ENCODE measurements around the gene DLX5. TPM values are rescaled to one million over a fixed set of nuclear protein-coding genes. Genes with fewer than 3 reads are reported as not detected.

DLX5 gene
- total and polyA plus RNA-seq, 9 donors = 0.12 to 2.1 (median 0.26) TPM; not detected in 2

GRCh38 chr7:97018126-97018601 lies 6.5 kb downstream of the DLX5 start:
- H3K4me1 ChIP-seq (ENCODE audit: control insufficient read depth, insufficient read depth, low read length) = peaks cover 31% of the 10 kb centered on the region
- H3K27ac ChIP-seq (ENCODE audit: low read length) = no peak overlapping the region
- peaks cover 89% of the 10 kb centered on the region for H3K27me3 ChIP-seq (ENCODE audit: control insufficient read depth, insufficient read depth, low read length)
- H3K9me3 ChIP-seq (replicated peaks; ENCODE audit: control insufficient read depth, low read depth, low read length) = no peaks in the 10 kb centered on the region
- no peaks in the 10 kb centered on the region for H3K36me3 ChIP-seq (ENCODE audit: control insufficient read depth, insufficient read depth, low read length)
- 0% methylated on average over 1 of the region's 22 CpGs for WGBS (ENCODE audit: insufficient coverage)
- H3K4me3 ChIP-seq (ENCODE audit: low read length) = no peak overlapping the region
- no peak for DNase-seq

DNA sequence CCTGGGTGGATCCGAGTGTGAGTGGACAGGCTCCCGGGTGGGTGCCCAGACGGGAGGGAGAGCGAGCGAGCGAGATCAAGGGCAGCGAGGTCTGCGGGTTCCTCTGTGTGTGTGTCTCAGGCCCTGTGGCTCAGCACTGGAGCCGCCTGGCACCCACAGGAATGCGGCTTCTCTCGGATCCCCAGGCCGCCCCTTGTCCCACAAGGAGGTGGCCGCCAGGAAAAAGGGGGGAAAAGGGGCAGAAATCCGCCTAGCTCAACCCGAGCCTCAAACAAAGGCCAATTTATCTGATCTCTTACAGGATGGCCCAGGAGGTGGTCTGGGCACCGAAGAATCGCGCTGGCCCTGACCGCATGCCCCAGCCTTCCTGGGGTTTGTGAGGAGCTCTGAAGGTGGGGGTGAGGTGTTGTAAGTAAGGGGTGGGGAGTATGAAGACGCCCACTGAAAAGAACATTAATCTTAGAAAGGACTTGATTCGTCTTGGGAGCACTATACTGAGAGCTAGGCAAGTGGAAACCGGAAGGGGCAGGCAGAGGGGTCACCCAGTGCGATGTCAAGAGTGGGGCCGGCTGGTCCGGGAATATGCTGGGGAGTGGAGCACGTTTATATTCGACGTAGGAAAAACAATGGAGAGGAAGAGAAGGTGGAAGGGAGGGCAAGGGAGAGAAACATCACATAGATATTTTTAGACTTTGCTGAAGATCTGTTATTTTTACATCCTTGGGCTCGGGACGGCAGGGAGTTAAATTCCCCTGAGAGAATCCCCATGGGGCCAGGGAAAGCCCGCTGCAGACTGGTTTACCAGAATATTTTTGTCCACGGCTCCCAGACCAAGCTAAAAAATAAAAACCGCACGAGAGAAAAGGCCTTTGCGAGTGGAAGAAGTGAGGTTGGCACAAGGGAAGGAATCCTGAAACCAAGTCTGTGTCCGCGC lies 7.2 kb downstream of the DLX5 start:
- Histone ChIP-seq H3K4me3 (ENCODE audit: low read length) (no peak overlapping the region), H3K27me3 (ENCODE audit: control insufficient read depth, insufficient read depth, low read length) (peaks cover 89% of the 10 kb centered on the region), H3K4me1 (ENCODE audit: control insufficient read depth, insufficient read depth, low read length) (peaks cover 28% of the 10 kb centered on the region), H3K36me3 (ENCODE audit: control insufficient read depth, insufficient read depth, low read length) (no peaks in the 10 kb centered on the region), H3K27ac (ENCODE audit: low read length) (no peak overlapping the region), H3K9me3 (replicated peaks; ENCODE audit: control insufficient read depth, low read depth, low read length) (no peaks in the 10 kb centered on the region)
- WGBS (ENCODE audit: insufficient coverage) = 2% methylated on average over 28 of the region's 37 CpGs
- no peak for DNase-seq

GRCh38 chr7:97016381-97017191 lies 8.0 kb downstream of the DLX5 start:
- H3K27ac ChIP-seq (ENCODE audit: low read length) = no peak overlapping the region
- no peak overlapping the region for H3K4me3 ChIP-seq (ENCODE audit: low read length)
- no peaks in the 10 kb centered on the region for H3K36me3 ChIP-seq (ENCODE audit: control insufficient read depth, insufficient read depth, low read length)
- peaks cover 24% of the 10 kb centered on the region for H3K4me1 ChIP-seq (ENCODE audit: control insufficient read depth, insufficient read depth, low read length)
- WGBS (ENCODE audit: insufficient coverage) = 2% methylated on average over 44 of the region's 55 CpGs
- peaks cover 88% of the 10 kb centered on the region for H3K27me3 ChIP-seq (ENCODE audit: control insufficient read depth, insufficient read depth, low read length)
- H3K9me3 ChIP-seq (replicated peaks; ENCODE audit: control insufficient read depth, low read depth, low read length) = no peaks in the 10 kb centered on the region
- DNase-seq = no peak

DNA sequence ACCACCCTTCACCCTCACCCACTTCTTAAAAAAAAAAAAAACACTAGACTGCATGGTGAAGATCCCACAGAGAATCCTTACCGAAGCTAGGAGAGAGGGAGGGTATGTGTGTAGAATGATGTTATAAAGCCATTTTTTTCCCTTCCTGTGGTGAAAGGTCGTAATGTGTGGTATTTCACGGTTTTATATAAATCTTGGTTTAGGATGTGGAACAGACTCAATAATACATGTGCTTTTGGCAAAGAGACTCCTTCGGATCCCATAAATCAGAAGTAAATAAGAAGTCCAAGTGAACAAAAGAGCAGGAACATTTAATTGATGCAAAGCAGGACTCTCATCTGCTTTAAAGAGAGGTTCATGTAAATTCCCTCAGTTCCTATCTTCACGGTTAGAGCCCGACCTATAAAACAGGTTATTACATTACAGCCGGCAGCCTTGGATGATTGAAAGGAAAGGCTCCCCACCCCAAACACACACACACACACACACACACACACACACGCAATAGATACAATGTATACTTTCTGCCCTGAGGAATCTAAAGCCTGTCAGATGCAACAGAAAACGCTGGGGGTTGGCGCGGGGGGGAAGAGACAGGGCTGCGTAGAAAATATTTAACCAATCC lies 8.8 kb downstream of the DLX5 start:
- H3K36me3 ChIP-seq (ENCODE audit: control insufficient read depth, insufficient read depth, low read length) = no peaks in the 10 kb centered on the region
- peaks cover 17% of the 10 kb centered on the region for H3K4me1 ChIP-seq (ENCODE audit: control insufficient read depth, insufficient read depth, low read length)
- no peak overlapping the region for H3K4me3 ChIP-seq (ENCODE audit: low read length)
- DNase-seq = no peak
- no peak overlapping the region for H3K27ac ChIP-seq (ENCODE audit: low read length)
- H3K9me3 ChIP-seq (replicated peaks; ENCODE audit: control insufficient read depth, low read depth, low read length) = no peaks in the 10 kb centered on the region
- WGBS (ENCODE audit: insufficient coverage) = no CpG with 5 or more reads among the region's 12 CpGs
- peaks cover 85% of the 10 kb centered on the region for H3K27me3 ChIP-seq (ENCODE audit: control insufficient read depth, insufficient read depth, low read length)

GRCh38 chr7:97015279-97015678 lies 9.4 kb downstream of the DLX5 start:
- Histone ChIP-seq H3K4me1 (ENCODE audit: control insufficient read depth, insufficient read depth, low read length) (peaks cover 17% of the 10 kb centered on the region), H3K27ac (ENCODE audit: low read length) (no peak overlapping the region), H3K4me3 (ENCODE audit: low read length) (no peak overlapping the region), H3K27me3 (ENCODE audit: control insufficient read depth, insufficient read depth, low read length) (peaks cover 81% of the 10 kb centered on the region), H3K36me3 (ENCODE audit: control insufficient read depth, insufficient read depth, low read length) (no peaks in the 10 kb centered on the region), H3K9me3 (replicated peaks; ENCODE audit: control insufficient read depth, low read depth, low read length) (no peaks in the 10 kb centered on the region)
- DNase-seq = no peak
- WGBS (ENCODE audit: insufficient coverage) = no CpG with 5 or more reads among the region's 3 CpGs

GRCh38 chr7:97014145-97014750 lies 10.4 kb downstream of the DLX5 start:
- no peak for DNase-seq
- Histone ChIP-seq H3K27me3 (ENCODE audit: control insufficient read depth, insufficient read depth, low read length) (peaks cover 83% of the 10 kb centered on the region), H3K36me3 (ENCODE audit: control insufficient read depth, insufficient read depth, low read length) (no peaks in the 10 kb centered on the region), H3K27ac (ENCODE audit: low read length) (no peak overlapping the region), H3K4me3 (ENCODE audit: low read length) (no peak overlapping the region), H3K9me3 (replicated peaks; ENCODE audit: control insufficient read depth, low read depth, low read length) (no peaks in the 10 kb centered on the region), H3K4me1 (ENCODE audit: control insufficient read depth, insufficient read depth, low read length) (peaks cover 17% of the 10 kb centered on the region)
- 24% methylated on average over 3 of the region's 5 CpGs for WGBS (ENCODE audit: insufficient coverage)

DNA sequence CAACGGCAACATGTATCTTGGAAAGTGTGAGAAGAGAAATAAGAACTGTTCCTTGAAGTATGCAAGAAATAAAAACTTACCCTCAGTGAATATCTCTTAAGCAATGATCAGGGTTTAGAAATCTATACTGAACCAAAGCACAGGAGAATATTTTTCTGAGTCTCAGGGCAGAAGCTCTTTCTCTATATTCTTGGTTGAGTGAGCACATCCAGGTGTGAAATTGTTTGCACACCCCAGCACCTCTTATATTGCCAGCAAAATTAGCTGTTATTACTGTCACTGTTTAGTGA lies 10.8 kb downstream of the DLX5 start:
- no CpG with 5 or more reads among the region's 1 CpG for WGBS (ENCODE audit: insufficient coverage)
- Histone ChIP-seq H3K36me3 (ENCODE audit: control insufficient read depth, insufficient read depth, low read length) (no peaks in the 10 kb centered on the region), H3K9me3 (replicated peaks; ENCODE audit: control insufficient read depth, low read depth, low read length) (no peaks in the 10 kb centered on the region), H3K4me1 (ENCODE audit: control insufficient read depth, insufficient read depth, low read length) (peaks cover 17% of the 10 kb centered on the region), H3K4me3 (ENCODE audit: low read length) (no peak overlapping the region), H3K27ac (ENCODE audit: low read length) (no peak overlapping the region), H3K27me3 (ENCODE audit: control insufficient read depth, insufficient read depth, low read length) (peaks cover 78% of the 10 kb centered on the region)
- DNase-seq = no peak

GRCh38 chr7:97013134-97013844 lies 11.3 kb downstream of the DLX5 start:
- Histone ChIP-seq H3K36me3 (ENCODE audit: control insufficient read depth, insufficient read depth, low read length) (no peaks in the 10 kb centered on the region), H3K4me3 (ENCODE audit: low read length) (no peak overlapping the region), H3K9me3 (replicated peaks; ENCODE audit: control insufficient read depth, low read depth, low read length) (no peaks in the 10 kb centered on the region), H3K27ac (ENCODE audit: low read length) (no peak overlapping the region), H3K27me3 (ENCODE audit: control insufficient read depth, insufficient read depth, low read length) (peaks cover 76% of the 10 kb centered on the region), H3K4me1 (ENCODE audit: control insufficient read depth, insufficient read depth, low read length) (peaks cover 15% of the 10 kb centered on the region)
- DNase-seq = no peak
- WGBS (ENCODE audit: insufficient coverage) = 2% methylated on average over 9 of the region's 20 CpGs

DNA sequence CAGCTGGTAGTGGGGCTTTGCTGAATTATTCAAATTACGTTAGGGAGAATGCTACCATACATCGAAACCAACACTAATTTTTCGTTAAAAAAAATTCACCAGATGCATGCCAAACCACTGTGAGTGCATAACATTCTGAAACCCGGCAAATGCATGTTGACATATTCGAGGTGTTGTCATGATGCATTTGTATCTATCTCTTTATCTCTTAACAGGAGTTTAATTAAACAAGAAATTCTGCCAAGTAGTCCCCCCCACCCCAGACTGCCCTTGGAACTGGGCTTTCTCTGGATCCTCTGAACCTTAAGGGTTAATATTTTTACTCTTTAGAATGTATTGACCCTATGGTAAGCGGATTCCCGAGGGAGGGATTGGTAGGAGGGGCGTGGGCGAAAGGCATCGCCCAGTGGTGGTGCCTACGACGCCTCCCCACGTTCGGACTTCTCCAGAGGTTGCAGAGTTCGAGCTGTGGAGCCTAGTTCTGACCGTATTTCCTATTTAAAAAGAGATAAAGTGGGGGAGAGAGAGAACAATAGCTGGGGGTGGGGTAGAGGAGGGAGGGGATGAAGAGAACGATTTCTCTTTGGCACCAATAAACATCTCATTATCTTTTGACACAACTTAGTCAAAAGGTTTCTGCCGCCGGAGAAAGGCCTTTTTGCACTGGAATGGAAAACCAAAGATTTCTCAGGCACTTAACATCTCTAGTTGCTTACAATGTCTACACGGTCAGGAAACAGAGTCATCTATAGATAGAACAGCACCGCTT lies 12.1 kb downstream of the DLX5 start:
- 0% methylated on average over 12 of the region's 21 CpGs for WGBS (ENCODE audit: insufficient coverage)
- peaks cover 75% of the 10 kb centered on the region for H3K27me3 ChIP-seq (ENCODE audit: control insufficient read depth, insufficient read depth, low read length)
- H3K27ac ChIP-seq (ENCODE audit: low read length) = no peak overlapping the region
- DNase-seq = no peak
- peaks cover 9% of the 10 kb centered on the region for H3K4me1 ChIP-seq (ENCODE audit: control insufficient read depth, insufficient read depth, low read length)
- no peaks in the 10 kb centered on the region for H3K36me3 ChIP-seq (ENCODE audit: control insufficient read depth, insufficient read depth, low read length)
- H3K9me3 ChIP-seq (replicated peaks; ENCODE audit: control insufficient read depth, low read depth, low read length) = no peaks in the 10 kb centered on the region
- no peak overlapping the region for H3K4me3 ChIP-seq (ENCODE audit: low read length)
